ENCODE results near the gene ZNF3.

The ZNF3 gene

DNA sequence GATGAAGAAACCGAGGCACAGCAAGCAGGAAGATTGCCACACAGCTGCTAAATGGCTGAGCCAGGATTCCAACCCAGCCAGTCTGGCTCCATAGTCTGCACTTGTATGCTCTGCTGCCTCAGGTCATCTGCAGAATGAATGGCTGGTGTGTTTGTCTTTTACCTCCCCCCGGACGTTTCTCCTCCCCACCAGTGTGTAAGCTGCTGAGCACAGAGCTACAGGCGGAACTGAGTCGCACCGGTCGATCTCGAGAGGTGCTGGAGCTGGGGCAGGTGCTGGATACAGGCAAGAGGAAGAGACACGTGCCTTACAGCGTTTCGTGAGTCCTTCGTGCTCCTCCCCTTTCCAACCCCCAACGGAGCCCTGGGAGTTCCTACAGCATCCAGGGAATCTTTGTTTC lies 40.5 kb upstream of the ZNF3 start:
- Histone ChIP-seq H3K27me3 (ENCODE audit: control insufficient read depth, insufficient read depth, low read length) (no peaks in the 10 kb centered on the region), H3K36me3 (ENCODE audit: control insufficient read depth, insufficient read depth, low read length) (no peaks in the 10 kb centered on the region), H3K4me3 (ENCODE audit: low read length) (no peak overlapping the region), H3K9me3 (ENCODE audit: control insufficient read depth, insufficient read depth, low read length) (no peaks in the 10 kb centered on the region), H3K4me1 (ENCODE audit: control insufficient read depth, insufficient read depth, low read length) (no peaks in the 10 kb centered on the region), H3K27ac (ENCODE audit: low read length) (no peak overlapping the region)
- no peak for DNase-seq (ENCODE audit: low read depth, low spot score)
- WGBS (ENCODE audit: insufficient coverage, insufficient read length) = no CpG with 5 or more reads among the region's 13 CpGs

DNA sequence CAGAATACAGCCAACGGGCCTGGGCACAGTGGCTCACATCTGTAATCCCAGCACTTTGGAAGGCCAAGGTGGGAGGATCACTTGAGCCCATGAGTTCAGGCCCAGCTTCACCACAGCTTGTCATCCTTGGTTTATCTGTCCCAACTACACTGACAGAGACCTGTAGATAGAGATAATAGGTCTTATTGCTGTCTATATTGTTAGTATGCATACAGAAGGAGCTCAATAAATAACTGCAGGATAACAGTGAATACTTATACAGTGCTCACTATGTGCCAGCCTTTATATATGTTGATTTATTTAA lies 39.2 kb upstream of the ZNF3 start:
- no peak for DNase-seq (ENCODE audit: low read depth, low spot score)
- H3K4me1 ChIP-seq (ENCODE audit: control insufficient read depth, insufficient read depth, low read length) = no peaks in the 10 kb centered on the region
- H3K4me3 ChIP-seq (ENCODE audit: low read length) = no peak overlapping the region
- no peaks in the 10 kb centered on the region for H3K36me3 ChIP-seq (ENCODE audit: control insufficient read depth, insufficient read depth, low read length)
- no CpG with 5 or more reads among the region's 1 CpG for WGBS (ENCODE audit: insufficient coverage, insufficient read length)
- H3K27me3 ChIP-seq (ENCODE audit: control insufficient read depth, insufficient read depth, low read length) = no peaks in the 10 kb centered on the region
- no peaks in the 10 kb centered on the region for H3K9me3 ChIP-seq (ENCODE audit: control insufficient read depth, insufficient read depth, low read length)
- H3K27ac ChIP-seq (ENCODE audit: low read length) = no peak overlapping the region

DNA sequence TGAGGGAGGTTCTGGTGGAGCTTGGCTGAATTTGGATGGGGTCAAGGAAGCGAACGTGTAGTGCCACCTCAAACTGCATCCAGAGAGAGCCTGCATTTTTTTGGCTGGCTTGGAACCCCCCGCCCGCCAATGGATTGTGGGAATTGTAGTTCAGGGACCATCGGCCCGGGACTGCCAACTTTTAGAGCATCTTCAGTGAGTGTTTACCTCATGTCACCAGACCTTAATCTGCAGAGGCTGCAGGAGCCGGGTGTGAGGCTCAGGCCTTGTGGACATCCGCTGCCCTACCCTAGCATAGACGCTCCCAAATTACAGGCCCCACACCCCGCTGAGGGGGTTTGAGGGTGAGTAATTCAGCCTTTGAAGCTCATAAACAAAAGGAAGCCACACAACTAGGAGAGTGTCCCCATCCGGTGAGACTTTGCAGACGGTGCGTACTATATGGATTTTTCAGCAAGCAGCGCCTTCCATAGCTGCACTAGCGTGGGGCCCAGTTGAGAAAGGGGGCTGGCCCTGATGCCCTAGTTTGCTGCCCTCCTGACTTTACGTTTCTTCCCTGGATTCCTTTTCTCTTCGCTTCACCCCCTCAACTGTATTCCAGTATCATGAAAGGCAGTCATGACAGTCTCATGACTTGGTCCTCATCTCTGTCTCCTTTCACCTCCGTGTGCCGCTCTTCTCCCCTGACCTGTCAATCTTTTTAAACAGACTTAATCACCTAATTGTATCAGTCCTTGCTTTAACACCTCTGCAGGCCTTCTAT lies 38.6 kb upstream of the ZNF3 start:
- Histone ChIP-seq H3K4me3 (ENCODE audit: low read length) (peak overlapping the region; percentile 69; the same call in 1 of the 2 replicates), H3K27ac (ENCODE audit: low read length) (no peak overlapping the region)

DNA sequence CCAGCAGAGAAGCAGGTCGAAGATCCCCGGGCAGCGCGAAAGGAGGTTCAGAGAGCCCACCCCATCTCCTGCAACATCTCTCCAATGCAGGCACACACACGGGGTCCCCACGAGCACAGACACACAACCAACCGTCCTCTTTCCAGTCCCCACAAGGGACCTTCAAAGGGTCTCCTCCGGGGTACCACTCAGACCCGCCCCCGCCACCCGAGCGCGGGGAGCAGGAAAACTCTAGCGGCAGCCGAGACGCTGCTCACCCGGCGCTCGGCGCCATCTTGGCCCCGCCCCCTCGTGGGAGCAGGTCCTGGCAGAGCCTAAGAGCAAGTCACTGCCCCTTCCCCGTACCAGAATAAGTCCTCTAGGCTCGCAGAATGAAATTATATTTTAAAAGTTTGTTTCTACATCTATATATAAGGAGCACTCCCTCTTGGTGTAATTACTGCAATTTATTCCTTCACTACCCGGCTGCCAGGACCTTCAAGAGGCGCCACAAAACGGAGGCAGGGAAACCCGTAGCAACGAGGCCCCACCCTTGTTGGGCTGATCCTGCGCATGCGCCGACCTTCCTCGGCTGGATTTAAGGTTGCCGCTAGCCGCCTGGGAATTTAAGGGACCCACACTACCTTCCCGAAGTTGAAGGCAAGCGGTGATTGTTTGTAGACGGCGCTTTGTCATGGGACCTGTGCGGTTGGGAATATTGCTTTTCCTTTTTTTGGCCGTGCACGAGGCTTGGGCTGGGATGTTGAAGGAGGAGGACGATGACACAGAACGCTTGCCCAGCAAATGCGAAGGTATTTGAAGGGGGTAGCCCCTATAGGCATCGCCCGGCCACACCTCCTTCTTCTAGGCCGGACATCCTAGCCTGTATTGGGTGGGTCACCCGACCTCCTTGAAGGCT lies 37.8 kb upstream of the ZNF3 start, which contains the start of the genes CNPY4 and TAF6:
CNPY4 (plus strand) TSS at position 563 of the 898 bp plus-strand sequence; CDS start at position 674, 111 bp downstream.
TAF6 (minus strand) TSS at position 287 of the 898 bp plus-strand sequence. CDS start 5,149 bp downstream, outside the sequence.
- peak; percentile 90 for DNase-seq (ENCODE audit: low read depth, low spot score)
- no peak within 1 kb of the TSS for H3K27ac ChIP-seq (ENCODE audit: low read length)
- no CpG with 5 or more reads among the region's 49 CpGs for WGBS (ENCODE audit: insufficient coverage, insufficient read length)

More for the DNA sequence above, 38.6 kb upstream of the ZNF3 start:
- WGBS (ENCODE audit: insufficient coverage, insufficient read length) = no CpG with 5 or more reads among the region's 19 CpGs
- no peaks in the 10 kb centered on the region for H3K4me1 ChIP-seq (ENCODE audit: control insufficient read depth, insufficient read depth, low read length)
- no peak for DNase-seq (ENCODE audit: low read depth, low spot score)
- H3K36me3 ChIP-seq (ENCODE audit: control insufficient read depth, insufficient read depth, low read length) = no peaks in the 10 kb centered on the region
- no peaks in the 10 kb centered on the region for H3K9me3 ChIP-seq (ENCODE audit: control insufficient read depth, insufficient read depth, low read length)
- H3K27me3 ChIP-seq (ENCODE audit: control insufficient read depth, insufficient read depth, low read length) = no peaks in the 10 kb centered on the region

DNA sequence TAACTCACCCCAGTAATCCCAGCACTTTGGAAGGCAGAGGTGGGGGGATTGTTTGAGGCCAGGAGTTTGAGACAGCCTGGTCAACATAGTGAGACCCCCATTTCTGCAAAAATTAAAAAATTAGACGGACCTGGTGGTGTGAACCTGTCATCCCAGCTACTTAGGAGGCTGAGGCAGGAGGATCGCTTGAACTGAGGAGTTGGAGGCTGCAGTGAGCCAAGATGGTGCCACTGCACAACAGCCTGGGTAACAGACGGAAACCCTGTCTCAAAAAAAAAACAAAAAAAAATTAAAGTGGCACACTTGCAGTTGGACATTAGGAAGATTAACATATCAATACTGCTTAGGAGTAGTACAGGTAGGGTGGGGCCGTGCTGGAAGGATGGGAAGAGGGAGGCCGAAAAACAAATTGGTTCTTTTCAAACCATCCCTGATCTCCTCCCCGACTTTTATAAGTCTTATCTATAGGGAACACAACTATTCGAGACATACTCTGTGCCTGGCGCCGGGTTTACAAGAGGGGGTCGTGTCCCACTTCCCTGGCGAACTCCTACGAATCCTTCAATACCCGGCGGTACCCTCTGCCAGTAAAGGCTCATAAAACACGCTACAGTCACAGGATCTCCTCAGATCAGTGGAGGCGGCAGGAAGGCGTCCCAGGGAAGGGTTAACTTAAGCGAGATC lies 37.0 kb upstream of the ZNF3 start:
- WGBS (ENCODE audit: insufficient coverage, insufficient read length) = no CpG with 5 or more reads among the region's 18 CpGs
- Histone ChIP-seq H3K27me3 (ENCODE audit: control insufficient read depth, insufficient read depth, low read length) (no peaks in the 10 kb centered on the region), H3K9me3 (ENCODE audit: control insufficient read depth, insufficient read depth, low read length) (no peaks in the 10 kb centered on the region), H3K36me3 (ENCODE audit: control insufficient read depth, insufficient read depth, low read length) (peaks cover 3% of the 10 kb centered on the region; the same call in 1 of the 2 replicates), H3K4me3 (ENCODE audit: low read length) (peak overlapping the region; percentile 91), H3K27ac (ENCODE audit: low read length) (no peak overlapping the region), H3K4me1 (ENCODE audit: control insufficient read depth, insufficient read depth, low read length) (no peaks in the 10 kb centered on the region)
- no peak for DNase-seq (ENCODE audit: low read depth, low spot score)

More for the DNA sequence above, 37.8 kb upstream of the ZNF3 start, which contains the start of the genes CNPY4 and TAF6:
- no peaks in the 10 kb centered on the region for H3K27me3 ChIP-seq (ENCODE audit: control insufficient read depth, insufficient read depth, low read length)
- H3K9me3 ChIP-seq (ENCODE audit: control insufficient read depth, insufficient read depth, low read length) = no peaks in the 10 kb centered on the region
- no peaks in the 10 kb centered on the region for H3K4me1 ChIP-seq (ENCODE audit: control insufficient read depth, insufficient read depth, low read length)
- H3K36me3 ChIP-seq (ENCODE audit: control insufficient read depth, insufficient read depth, low read length) = no peaks in the 10 kb centered on the region
- peak within 1 kb of the TSS; percentile 91 for H3K4me3 ChIP-seq (ENCODE audit: low read length)

DNA sequence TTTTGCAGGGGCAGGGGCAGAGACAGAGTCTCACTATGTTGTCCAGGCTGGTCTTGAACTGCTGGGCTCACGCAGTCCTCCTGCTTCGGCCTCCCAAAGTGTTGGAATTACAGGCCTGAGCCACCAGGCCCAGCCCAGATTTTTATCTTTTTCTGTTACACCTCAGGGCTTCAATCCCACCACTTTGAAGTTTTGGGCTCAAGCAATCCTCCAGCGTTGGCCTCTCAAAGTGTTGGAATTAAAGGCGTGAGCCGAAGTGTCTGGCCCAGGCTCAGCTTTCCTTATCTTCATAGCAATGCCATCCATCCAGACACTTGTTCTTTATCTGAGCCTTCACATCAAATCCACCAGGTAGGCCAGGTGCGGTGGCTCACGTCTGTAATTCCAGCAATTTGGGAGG lies 33.5 kb upstream of the ZNF3 start:
- H3K9me3 ChIP-seq (ENCODE audit: control insufficient read depth, insufficient read depth, low read length) = no peaks in the 10 kb centered on the region
- no peaks in the 10 kb centered on the region for H3K4me1 ChIP-seq (ENCODE audit: control insufficient read depth, insufficient read depth, low read length)
- H3K27ac ChIP-seq (ENCODE audit: low read length) = no peak overlapping the region
- H3K27me3 ChIP-seq (ENCODE audit: control insufficient read depth, insufficient read depth, low read length) = no peaks in the 10 kb centered on the region
- peaks cover 19% of the 10 kb centered on the region for H3K36me3 ChIP-seq (ENCODE audit: control insufficient read depth, insufficient read depth, low read length)
- no peak for DNase-seq (ENCODE audit: low read depth, low spot score)
- no CpG with 5 or more reads among the region's 7 CpGs for WGBS (ENCODE audit: insufficient coverage, insufficient read length)
- no peak overlapping the region for H3K4me3 ChIP-seq (ENCODE audit: low read length)

DNA sequence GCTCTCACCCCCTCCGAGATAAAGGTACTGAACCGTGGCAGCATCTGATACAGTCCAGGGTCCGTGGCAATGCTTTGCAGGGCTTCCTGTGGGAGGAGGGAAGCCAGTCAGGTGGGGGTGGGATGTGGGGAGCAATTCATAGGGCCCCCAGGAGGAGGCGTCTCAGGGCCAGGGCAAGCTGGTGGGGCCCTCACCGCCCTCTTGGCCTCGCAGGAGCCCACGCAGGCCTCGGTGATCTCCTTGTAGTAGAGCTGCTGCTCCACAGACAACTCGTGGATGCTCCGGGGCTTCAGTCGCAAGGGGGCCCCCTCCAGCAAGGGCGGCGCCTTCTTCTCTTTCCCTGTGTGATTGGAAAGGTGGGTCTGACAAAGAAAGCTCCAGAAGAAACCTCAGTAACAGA lies 30.4 kb upstream of the ZNF3 start:
- Histone ChIP-seq H3K27me3 (ENCODE audit: control insufficient read depth, insufficient read depth, low read length) (no peaks in the 10 kb centered on the region), H3K27ac (ENCODE audit: low read length) (no peak overlapping the region), H3K4me1 (ENCODE audit: control insufficient read depth, insufficient read depth, low read length) (no peaks in the 10 kb centered on the region), H3K4me3 (ENCODE audit: low read length) (no peak overlapping the region), H3K9me3 (ENCODE audit: control insufficient read depth, insufficient read depth, low read length) (no peaks in the 10 kb centered on the region), H3K36me3 (ENCODE audit: control insufficient read depth, insufficient read depth, low read length) (peaks cover 31% of the 10 kb centered on the region)
- no CpG with 5 or more reads among the region's 13 CpGs for WGBS (ENCODE audit: insufficient coverage, insufficient read length)
- DNase-seq (ENCODE audit: low read depth, low spot score) = no peak

DNA sequence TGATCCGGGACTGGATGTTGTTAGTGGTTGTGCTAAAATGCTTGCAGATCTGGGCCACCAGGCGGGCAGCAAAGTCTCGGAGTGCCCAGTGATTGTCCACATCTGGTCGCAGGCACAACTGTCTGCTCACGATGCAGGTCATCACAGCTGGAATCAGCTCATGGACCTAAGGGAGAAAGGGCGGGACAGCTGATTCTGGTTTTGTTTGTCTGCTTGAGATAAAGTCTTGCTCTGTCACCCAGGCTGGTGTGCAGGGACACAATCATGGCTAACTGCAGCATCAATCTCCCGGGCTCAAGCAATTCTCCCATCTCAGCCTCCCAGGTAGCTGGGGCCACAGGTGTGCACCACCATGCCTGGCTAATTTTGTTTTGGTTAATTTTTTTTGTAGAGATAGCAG lies 29.6 kb upstream of the ZNF3 start:
- Histone ChIP-seq H3K4me3 (ENCODE audit: low read length) (no peak overlapping the region), H3K9me3 (ENCODE audit: control insufficient read depth, insufficient read depth, low read length) (no peaks in the 10 kb centered on the region), H3K36me3 (ENCODE audit: control insufficient read depth, insufficient read depth, low read length) (peaks cover 36% of the 10 kb centered on the region), H3K4me1 (ENCODE audit: control insufficient read depth, insufficient read depth, low read length) (no peaks in the 10 kb centered on the region), H3K27ac (ENCODE audit: low read length) (no peak overlapping the region), H3K27me3 (ENCODE audit: control insufficient read depth, insufficient read depth, low read length) (no peaks in the 10 kb centered on the region)
- WGBS (ENCODE audit: insufficient coverage, insufficient read length) = no CpG with 5 or more reads among the region's 7 CpGs
- DNase-seq (ENCODE audit: low read depth, low spot score) = no peak

DNA sequence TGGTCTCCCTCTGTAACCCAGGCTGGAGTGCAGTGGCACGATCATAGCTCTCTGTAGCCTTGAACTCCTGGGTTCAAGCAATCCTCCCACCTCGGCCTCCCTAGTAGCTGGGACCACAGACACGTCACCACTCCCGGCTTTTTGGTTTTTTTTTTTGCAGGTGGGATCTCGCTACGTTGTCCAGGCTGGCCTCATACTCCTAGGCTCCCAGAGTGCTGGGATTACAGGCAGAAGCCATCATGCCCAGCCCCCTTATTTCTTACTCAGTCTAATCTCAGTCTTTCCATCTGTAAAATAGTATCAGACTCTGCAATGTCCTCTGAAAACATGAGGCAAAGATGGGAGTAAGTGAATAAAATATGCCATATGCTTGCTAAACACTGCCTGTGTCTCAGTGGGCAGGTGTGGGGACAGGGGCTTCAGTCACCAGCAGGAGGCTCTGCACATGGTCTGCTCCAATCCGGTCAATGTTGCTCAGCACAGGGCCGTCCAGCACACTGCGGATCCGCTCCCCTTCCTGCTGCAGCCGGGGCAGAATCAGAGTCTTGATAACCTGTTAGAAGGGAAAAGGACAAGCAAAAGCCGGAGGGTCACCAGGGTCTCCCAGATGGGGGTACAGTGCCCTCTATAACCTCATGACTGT lies 28.1 kb upstream of the ZNF3 start:
- no peaks in the 10 kb centered on the region for H3K27me3 ChIP-seq (ENCODE audit: control insufficient read depth, insufficient read depth, low read length)
- no peaks in the 10 kb centered on the region for H3K4me1 ChIP-seq (ENCODE audit: control insufficient read depth, insufficient read depth, low read length)
- H3K36me3 ChIP-seq (ENCODE audit: control insufficient read depth, insufficient read depth, low read length) = peaks cover 40% of the 10 kb centered on the region
- no peaks in the 10 kb centered on the region for H3K9me3 ChIP-seq (ENCODE audit: control insufficient read depth, insufficient read depth, low read length)
- no peak overlapping the region for H3K4me3 ChIP-seq (ENCODE audit: low read length)
- DNase-seq (ENCODE audit: low read depth, low spot score) = no peak
- no peak overlapping the region for H3K27ac ChIP-seq (ENCODE audit: low read length)
- WGBS (ENCODE audit: insufficient coverage, insufficient read length) = no CpG with 5 or more reads among the region's 12 CpGs

DNA sequence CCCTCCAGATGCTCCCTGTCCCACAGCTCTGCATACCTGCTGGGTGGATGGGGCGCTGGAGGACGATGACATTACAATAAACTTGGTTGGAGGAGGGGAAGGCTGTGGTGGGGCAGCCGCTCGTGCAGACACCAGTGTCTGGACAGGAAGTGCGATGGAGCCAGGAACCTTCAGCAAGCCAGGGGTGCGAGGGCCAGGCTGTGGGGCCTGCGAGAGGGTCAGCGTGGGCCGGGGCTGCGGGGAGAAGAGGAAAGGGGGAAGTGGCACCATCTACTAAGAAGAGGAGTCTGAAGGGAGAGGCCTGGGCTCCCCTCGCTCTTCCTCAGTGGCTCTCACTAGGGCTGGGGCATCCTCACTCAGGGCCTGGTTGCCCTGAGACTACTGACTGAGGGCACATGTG lies 26.4 kb upstream of the ZNF3 start:
- Histone ChIP-seq H3K36me3 (ENCODE audit: control insufficient read depth, insufficient read depth, low read length) (peaks cover 33% of the 10 kb centered on the region), H3K27me3 (ENCODE audit: control insufficient read depth, insufficient read depth, low read length) (no peaks in the 10 kb centered on the region), H3K4me3 (ENCODE audit: low read length) (no peak overlapping the region), H3K9me3 (ENCODE audit: control insufficient read depth, insufficient read depth, low read length) (no peaks in the 10 kb centered on the region), H3K4me1 (ENCODE audit: control insufficient read depth, insufficient read depth, low read length) (no peaks in the 10 kb centered on the region), H3K27ac (ENCODE audit: low read length) (no peak overlapping the region)
- DNase-seq (ENCODE audit: low read depth, low spot score) = no peak
- no CpG with 5 or more reads among the region's 11 CpGs for WGBS (ENCODE audit: insufficient coverage, insufficient read length)

Measured in iPS DF 6.9 (cell line).